LNCaP clone FGC (cell line): Measurements from ENCODE around the gene GSTM1.

Experiments
- DNase-seq: peaks from one replicate; pipeline ENCODE4 v3.0.0-alpha.2; 2011; ENCODE audit warnings: low read depth
- H3K4me3 ChIP-seq: 2 replicates; pipeline ENCODE4 v1.5.1; 2011; ENCODE audit warnings: mild to moderate bottlenecking, low read depth, low read length, control low read depth
- TF ChIP-seq, protein P1 (sequence below): IDR thresholded peaks from 2 replicates; pipeline ENCODE4 v1.5.1; 2012; ENCODE audit warnings: mild to moderate bottlenecking; ENCODE audit not compliant: control insufficient read depth, insufficient read depth; ENCODE audit errors: extremely low read depth

Gene GSTM1

DNA sequence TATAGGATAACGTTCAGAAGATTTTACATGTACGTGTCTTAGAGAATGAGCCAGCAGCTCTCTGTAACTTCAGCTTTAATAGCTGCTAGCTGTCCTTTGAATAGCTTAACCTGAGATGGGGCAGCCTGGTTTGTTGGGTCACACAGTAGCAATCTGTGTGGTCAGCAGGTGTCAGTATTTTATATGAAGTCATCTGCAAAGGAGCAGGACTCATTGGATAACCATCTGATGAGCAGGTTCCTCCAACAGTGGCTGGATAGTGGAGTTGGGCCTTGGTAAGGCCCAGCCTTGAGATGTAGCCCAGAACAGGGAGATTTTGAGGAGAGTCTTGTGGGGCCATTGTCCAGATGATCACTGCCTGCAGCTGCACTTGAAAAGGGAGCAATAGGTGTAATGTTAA is 30.9 kb downstream of the GSTM1 start:
- peak; percentile 19 for DNase-seq
- H3K4me3 ChIP-seq: no peak overlapping the region
- TF ChIP-seq, protein P1, sequence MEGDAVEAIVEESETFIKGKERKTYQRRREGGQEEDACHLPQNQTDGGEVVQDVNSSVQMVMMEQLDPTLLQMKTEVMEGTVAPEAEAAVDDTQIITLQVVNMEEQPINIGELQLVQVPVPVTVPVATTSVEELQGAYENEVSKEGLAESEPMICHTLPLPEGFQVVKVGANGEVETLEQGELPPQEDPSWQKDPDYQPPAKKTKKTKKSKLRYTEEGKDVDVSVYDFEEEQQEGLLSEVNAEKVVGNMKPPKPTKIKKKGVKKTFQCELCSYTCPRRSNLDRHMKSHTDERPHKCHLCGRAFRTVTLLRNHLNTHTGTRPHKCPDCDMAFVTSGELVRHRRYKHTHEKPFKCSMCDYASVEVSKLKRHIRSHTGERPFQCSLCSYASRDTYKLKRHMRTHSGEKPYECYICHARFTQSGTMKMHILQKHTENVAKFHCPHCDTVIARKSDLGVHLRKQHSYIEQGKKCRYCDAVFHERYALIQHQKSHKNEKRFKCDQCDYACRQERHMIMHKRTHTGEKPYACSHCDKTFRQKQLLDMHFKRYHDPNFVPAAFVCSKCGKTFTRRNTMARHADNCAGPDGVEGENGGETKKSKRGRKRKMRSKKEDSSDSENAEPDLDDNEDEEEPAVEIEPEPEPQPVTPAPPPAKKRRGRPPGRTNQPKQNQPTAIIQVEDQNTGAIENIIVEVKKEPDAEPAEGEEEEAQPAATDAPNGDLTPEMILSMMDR: peak; percentile 35

DNA sequence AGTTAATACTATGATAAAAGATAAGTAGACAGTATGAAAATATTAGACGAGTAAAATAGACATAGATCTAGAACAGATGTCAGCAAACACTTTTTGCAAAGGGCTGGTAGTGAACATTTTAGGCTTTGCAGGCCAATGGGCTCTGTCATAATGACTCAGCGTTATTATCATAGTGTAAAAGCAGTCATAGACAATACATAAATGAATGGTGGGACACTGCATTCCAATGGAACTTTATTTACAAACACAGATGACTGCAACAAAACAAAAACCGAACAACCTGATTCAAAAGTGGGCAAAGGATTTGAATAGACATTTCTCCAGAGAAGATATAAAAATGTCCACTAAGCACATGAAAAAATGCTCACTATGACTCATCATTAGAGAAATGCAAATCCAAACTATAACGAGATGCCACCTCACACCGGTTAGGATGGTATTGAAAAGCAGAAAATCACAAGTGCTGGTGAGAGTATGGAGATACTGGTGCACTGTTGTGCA is 31.8 kb downstream of the GSTM1 start:
- TF ChIP-seq, protein P1: no peak
- DNase-seq: no peak
- H3K4me3 ChIP-seq: no peak overlapping the region

DNA sequence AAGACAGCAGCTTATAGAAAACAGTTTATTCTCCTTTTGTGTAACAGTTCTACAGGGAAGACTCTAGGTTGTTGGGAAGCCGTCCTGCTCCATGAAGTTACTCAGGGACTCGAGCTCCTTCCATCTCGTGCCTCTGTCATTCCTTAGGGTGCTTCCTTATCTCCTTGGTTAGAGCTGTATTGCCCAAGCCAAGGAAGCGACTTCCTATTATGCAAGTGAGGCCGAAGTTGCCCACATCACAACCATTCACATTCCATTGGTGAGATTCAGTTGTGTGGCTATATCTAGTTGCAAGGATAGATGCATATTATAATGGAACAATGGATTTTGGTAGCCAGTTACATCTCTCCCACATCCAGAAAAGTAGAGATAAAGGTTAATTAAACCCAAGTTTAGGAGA is 33.4 kb downstream of the GSTM1 start:
- TF ChIP-seq, protein P1: no peak
- DNase-seq: no peak
- H3K4me3 ChIP-seq: no peak overlapping the region

DNA sequence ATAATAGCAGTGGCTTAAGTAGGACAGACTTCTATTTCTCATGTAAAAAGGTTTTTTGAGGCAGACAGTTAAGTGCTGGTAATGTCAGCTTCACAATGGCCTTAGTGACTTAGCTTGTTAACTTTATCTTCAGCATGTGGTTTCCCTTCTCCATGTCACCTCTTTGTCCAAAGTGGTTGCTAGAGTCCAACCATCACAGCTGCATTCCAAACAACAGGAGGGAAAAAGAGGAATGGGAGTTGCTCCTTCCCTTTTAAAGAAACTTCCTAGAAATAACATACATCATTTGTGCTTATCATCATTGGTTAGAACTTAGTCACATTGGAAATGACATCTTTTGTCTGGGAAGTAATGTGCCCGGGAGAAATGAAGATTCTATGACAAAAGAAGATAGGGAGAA is 34.4 kb downstream of the GSTM1 start:
- TF ChIP-seq, protein P1: no peak

DNA sequence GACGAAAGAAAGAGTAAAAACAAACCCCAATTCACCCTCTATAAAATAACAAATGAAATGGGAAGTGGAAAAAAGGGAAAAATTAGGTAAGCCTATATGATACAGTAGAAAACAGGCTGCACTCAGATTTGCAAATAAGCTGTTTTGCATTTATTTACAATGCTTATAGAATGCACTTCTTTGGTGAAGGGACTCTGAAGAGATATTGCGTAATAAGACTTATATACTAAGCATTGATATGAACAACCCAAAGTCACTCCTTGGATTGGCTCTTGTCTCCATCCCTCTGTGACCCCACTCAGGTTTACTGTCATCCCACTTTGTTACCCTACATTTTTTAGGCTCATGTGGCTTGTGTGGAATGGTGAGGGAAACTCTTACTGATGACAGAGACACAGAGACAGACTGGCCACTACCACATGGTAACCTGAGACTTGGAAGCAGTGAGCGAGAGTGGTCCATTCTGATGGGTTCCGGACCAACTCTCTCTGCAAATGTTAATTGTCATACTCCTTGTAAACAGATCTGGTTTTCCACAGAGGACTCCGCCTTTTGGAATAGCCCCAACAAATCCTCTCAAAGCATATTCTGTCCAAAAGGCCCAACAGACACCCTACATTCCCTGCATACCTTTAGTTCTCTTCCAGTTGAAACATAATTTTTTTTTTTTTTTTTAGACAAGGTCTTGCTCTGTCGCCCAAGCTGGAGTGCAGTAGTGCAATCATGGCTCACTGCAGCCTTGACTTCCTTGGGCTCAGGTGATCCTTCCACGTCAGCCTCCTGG is 35.5 kb downstream of the GSTM1 start:
- DNase-seq: no peak
- TF ChIP-seq, protein P1: no peak
- H3K4me3 ChIP-seq: no peak overlapping the region

More for the DNA sequence above, 34.4 kb downstream of the GSTM1 start:
- no peak for DNase-seq
- no peak overlapping the region for H3K4me3 ChIP-seq

DNA sequence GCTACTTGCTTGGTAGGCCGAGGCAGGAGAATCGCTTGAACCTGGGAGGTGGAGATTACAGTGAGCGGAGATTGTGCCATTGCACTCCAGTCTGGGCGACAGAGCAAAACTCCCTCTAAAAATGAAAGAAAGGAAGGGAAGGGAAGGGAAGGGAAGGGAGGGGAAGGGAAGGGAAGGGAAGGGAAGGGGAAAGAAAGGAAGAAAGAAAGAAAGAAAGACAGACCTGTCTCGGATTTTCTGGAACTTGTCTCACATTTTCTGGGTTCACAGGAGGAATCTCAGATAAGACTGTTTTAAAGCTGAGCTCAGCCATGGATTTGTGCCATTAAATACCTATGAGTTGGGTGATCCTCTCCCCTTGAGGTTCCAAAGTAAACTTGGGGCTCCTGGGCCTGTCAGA is 37.3 kb downstream of the GSTM1 start:
- no peak for DNase-seq
- no peak overlapping the region for H3K4me3 ChIP-seq
- TF ChIP-seq, protein P1: no peak

DNA sequence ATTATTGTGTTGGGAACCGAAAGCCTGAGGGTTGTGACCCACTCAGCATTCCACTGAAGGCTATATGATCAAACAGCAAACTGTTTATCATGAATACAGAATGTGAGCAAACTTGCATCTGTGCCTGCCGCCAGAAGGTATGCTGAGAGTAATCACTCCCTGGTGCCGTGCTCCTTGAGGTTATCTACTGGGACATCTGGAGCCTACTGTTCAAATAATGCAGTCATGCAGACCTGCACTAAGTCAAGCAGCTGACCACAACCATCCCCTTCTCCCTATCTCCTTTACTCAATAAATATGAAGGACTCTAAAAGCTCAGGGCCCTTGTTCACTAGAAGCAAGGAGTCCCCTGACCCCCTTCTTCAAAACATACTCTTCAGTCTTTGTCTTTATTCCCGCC is 37.9 kb downstream of the GSTM1 start:
- peak; percentile 17 for DNase-seq
- no peak overlapping the region for H3K4me3 ChIP-seq
- TF ChIP-seq, protein P1: no peak
